ENCODE results near the gene KIFAP3.
"Not testable (repeated sequence)": the region's sequence is repeated elsewhere in the genome, so short reads cannot be mapped to it uniquely, and the experiment has no call there.

Gene KIFAP3

GRCh38 chr1:170095976-170096748, 21.7 kb upstream of the KIFAP3 start:
- DNase-seq (ENCODE audit: extremely low spot score): no peak
- CTCF ChIA-PET: no interaction called here
- POLR2A ChIA-PET: no interaction called here
- TF ChIP-seq HDGF (IDR thresholded peaks at IDR 0.05; ENCODE audit: borderline replicate concordance) (no peak), ELF4 (IDR thresholded peaks at IDR 0.05) (no peak), FOXM1 (IDR thresholded peaks at IDR 0.05; ENCODE audit: borderline replicate concordance) (no peak), L3MBTL2 (conservative IDR thresholded peaks at IDR 0.05) (no peak), CTBP1 (IDR thresholded peaks at IDR 0.05; ENCODE audit: borderline replicate concordance) (no peak), TARDBP (IDR thresholded peaks at IDR 0.05) (no peak), FOXK2 (IDR thresholded peaks at IDR 0.05) (no peak), ZNF384 (IDR thresholded peaks at IDR 0.05) (no peak)

GRCh38 chr1:170094697-170095616, 20.5 kb upstream of the KIFAP3 start:
- DNase-seq (ENCODE audit: extremely low spot score); POLR2A ChIA-PET; CTCF ChIA-PET: not testable (repeated sequence)

GRCh38 chr1:170086399-170087032, 12.0 kb upstream of the KIFAP3 start:
- TF ChIP-seq SP1 (IDR thresholded peaks at IDR 0.05) (no peak), L3MBTL2 (conservative IDR thresholded peaks at IDR 0.05) (no peak), BHLHE40 (IDR thresholded peaks at IDR 0.05; ENCODE audit: borderline replicate concordance) (no peak), FOXK2 (IDR thresholded peaks at IDR 0.05) (no peak), ARNT (IDR thresholded peaks at IDR 0.05) (no peak), FOXM1 (IDR thresholded peaks at IDR 0.05; ENCODE audit: borderline replicate concordance) (no peak), CTBP1 (IDR thresholded peaks at IDR 0.05; ENCODE audit: borderline replicate concordance) (no peak), ELF4 (IDR thresholded peaks at IDR 0.05) (no peak), FOXA1 (IDR thresholded peaks at IDR 0.05) (no peak)
- DNase-seq (ENCODE audit: extremely low spot score): no peak
- ChIA-PET CTCF (no interaction called here), POLR2A (no interaction called here)

GRCh38 chr1:170085091-170085490, 10.6 kb upstream of the KIFAP3 start:
- TF ChIP-seq ELF4 (IDR thresholded peaks at IDR 0.05) (no peak), FOXA1 (IDR thresholded peaks at IDR 0.05) (no peak), SP1 (IDR thresholded peaks at IDR 0.05) (no peak), ARNT (IDR thresholded peaks at IDR 0.05) (no peak), PKNOX1 (IDR thresholded peaks at IDR 0.05) (no peak), NFRKB (IDR thresholded peaks at IDR 0.05) (no peak), BHLHE40 (IDR thresholded peaks at IDR 0.05; ENCODE audit: borderline replicate concordance) (no peak), L3MBTL2 (conservative IDR thresholded peaks at IDR 0.05) (no peak), FOXM1 (IDR thresholded peaks at IDR 0.05; ENCODE audit: borderline replicate concordance) (no peak), LEF1 (IDR thresholded peaks at IDR 0.05; ENCODE audit: borderline replicate concordance) (no peak)
- no peak for DNase-seq (ENCODE audit: extremely low spot score)
- ChIA-PET POLR2A (no interaction called here), CTCF (no interaction called here)

GRCh38 chr1:170078610-170079189, 4.2 kb upstream of the KIFAP3 start:
- TF ChIP-seq BHLHE40 (IDR thresholded peaks at IDR 0.05; ENCODE audit: borderline replicate concordance) (no peak), ARNT (IDR thresholded peaks at IDR 0.05) (no peak), L3MBTL2 (conservative IDR thresholded peaks at IDR 0.05) (no peak), CTBP1 (IDR thresholded peaks at IDR 0.05; ENCODE audit: borderline replicate concordance) (no peak), FOXK2 (IDR thresholded peaks at IDR 0.05) (no peak), FOXM1 (IDR thresholded peaks at IDR 0.05; ENCODE audit: borderline replicate concordance) (no peak), ZNF384 (IDR thresholded peaks at IDR 0.05) (no peak), HDGF (IDR thresholded peaks at IDR 0.05; ENCODE audit: borderline replicate concordance) (no peak), LEF1 (IDR thresholded peaks at IDR 0.05; ENCODE audit: borderline replicate concordance) (no peak), PKNOX1 (IDR thresholded peaks at IDR 0.05) (no peak), SUZ12 (IDR thresholded peaks at IDR 0.05) (no peak), TARDBP (IDR thresholded peaks at IDR 0.05) (no peak), SP1 (IDR thresholded peaks at IDR 0.05) (no peak), ELF4 (IDR thresholded peaks at IDR 0.05) (no peak), FOXA1 (IDR thresholded peaks at IDR 0.05) (no peak), NFRKB (IDR thresholded peaks at IDR 0.05) (no peak)
- ChIA-PET CTCF (no interaction called here), POLR2A (no interaction called here)
- no peak for DNase-seq (ENCODE audit: extremely low spot score)

GRCh38 chr1:170077926-170078325, 3.4 kb upstream of the KIFAP3 start:
- TF ChIP-seq BHLHE40 (IDR thresholded peaks at IDR 0.05; ENCODE audit: borderline replicate concordance) (no peak), NFRKB (IDR thresholded peaks at IDR 0.05) (no peak), FOXM1 (IDR thresholded peaks at IDR 0.05; ENCODE audit: borderline replicate concordance) (no peak), ZNF384 (IDR thresholded peaks at IDR 0.05) (no peak), ELF4 (IDR thresholded peaks at IDR 0.05) (no peak), PKNOX1 (IDR thresholded peaks at IDR 0.05) (no peak), LEF1 (IDR thresholded peaks at IDR 0.05; ENCODE audit: borderline replicate concordance) (no peak), FOXK2 (IDR thresholded peaks at IDR 0.05) (no peak), CTBP1 (IDR thresholded peaks at IDR 0.05; ENCODE audit: borderline replicate concordance) (no peak), SP1 (IDR thresholded peaks at IDR 0.05) (no peak), HDGF (IDR thresholded peaks at IDR 0.05; ENCODE audit: borderline replicate concordance) (no peak), TARDBP (IDR thresholded peaks at IDR 0.05) (no peak), L3MBTL2 (conservative IDR thresholded peaks at IDR 0.05) (no peak), SUZ12 (IDR thresholded peaks at IDR 0.05) (no peak)
- CTCF ChIA-PET: no interaction called here
- POLR2A ChIA-PET: no interaction called here
- no peak for DNase-seq (ENCODE audit: extremely low spot score)

GRCh38 chr1:170076952-170077351, 2.5 kb upstream of the KIFAP3 start:
- DNase-seq (ENCODE audit: extremely low spot score); CTCF ChIA-PET; POLR2A ChIA-PET: not testable (repeated sequence)
